ENCODE results near the gene MCTP1. TPM values are rescaled to one million over a fixed set of nuclear protein-coding genes. Genes with fewer than 3 reads are reported as not detected.

Gene MCTP1
- total RNA-seq, 1 experiment from 2014 or later = 0.44 TPM

DNA sequence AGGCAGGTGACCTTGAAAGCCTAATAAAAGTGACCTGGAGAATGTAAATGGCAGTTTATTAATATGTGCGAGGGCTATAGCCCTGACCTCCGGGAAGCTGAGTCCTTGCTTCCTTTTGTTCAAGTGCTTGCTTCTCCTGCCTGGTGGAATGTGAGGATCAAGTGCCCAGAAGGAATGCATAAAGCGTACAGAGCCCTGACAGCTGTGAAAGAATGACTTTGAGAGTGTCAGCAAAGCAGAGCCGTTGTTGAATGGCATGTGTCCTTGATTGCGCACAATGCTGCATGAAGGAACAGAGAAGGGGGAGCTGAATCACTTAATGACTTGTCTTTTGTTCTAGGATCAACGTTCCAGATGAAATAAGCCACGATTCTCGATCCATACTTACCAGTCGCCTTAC, 533.4 kb downstream of the MCTP1 start:
- Histone ChIP-seq H2AFZ (ENCODE audit: low read depth, low read length, poor library complexity, severe bottlenecking) (no peak overlapping the region), H3K79me2 (ENCODE audit: insufficient read depth, low read length) (no peaks in the 10 kb centered on the region), H3K9me2 (ENCODE audit: insufficient read depth) (no peaks in the 10 kb centered on the region), H3K4me2 (ENCODE audit: low read length) (no peak overlapping the region), H3K27me3 (ENCODE audit: insufficient read depth, low read length) (no peaks in the 10 kb centered on the region), H3K4me3 (replicated peaks in 1 of 2; ENCODE audit: low read depth in 1 of 2, low read length in 2 of 2) (no peak overlapping the region), H3K9ac (ENCODE audit: low read length) (no peak overlapping the region), H3K27ac (ENCODE audit: low read depth, low read length) (no peak overlapping the region), H4K20me1 (ENCODE audit: insufficient read depth) (no peaks in the 10 kb centered on the region), H3K9me3 (ENCODE audit: control insufficient read depth in 1 of 2, insufficient read depth in 1 of 2, low read depth in 1 of 2, low read length in 2 of 2) (no peaks in the 10 kb centered on the region), H3K36me3 (ENCODE audit: control insufficient read depth in 1 of 2, insufficient read depth in 2 of 2, low read length in 2 of 2) (no peaks in the 10 kb centered on the region), H3K4me1 (ENCODE audit: control insufficient read depth in 1 of 2, insufficient read depth in 2 of 2, low read length in 2 of 2) (no peaks in the 10 kb centered on the region)
- ChIA-PET CTCF (interaction anchor here (2.3 kb wide), 1 partner anchor 13 kb away, joined by 7 read pairs; no protein-coding TSS in a partner anchor), RAD21 (ENCODE audit: low non-redundant PET in 1 of 2, low total read pairs in 2 of 2, uncharacterized antibody in 2 of 2, unreplicated experiment in 2 of 2) (no interaction called here), POLR2A (interaction anchor here (0.6 kb wide), 1 partner anchor 201 kb away, joined by 3 read pairs; no protein-coding TSS in a partner anchor)
- ATAC-seq (no peak), DNase-seq (ENCODE audit: low read depth, low spot score) (no peak)
- intact Hi-C loops (cut with micrococcal nuclease) = no loop called here
- no TSS peak for BruUV-seq (replicated peaks)
- TF ChIP-seq, protein P1, sequence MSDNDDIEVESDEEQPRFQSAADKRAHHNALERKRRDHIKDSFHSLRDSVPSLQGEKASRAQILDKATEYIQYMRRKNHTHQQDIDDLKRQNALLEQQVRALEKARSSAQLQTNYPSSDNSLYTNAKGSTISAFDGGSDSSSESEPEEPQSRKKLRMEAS (IDR thresholded peaks at IDR 0.05) = no peak

DNA sequence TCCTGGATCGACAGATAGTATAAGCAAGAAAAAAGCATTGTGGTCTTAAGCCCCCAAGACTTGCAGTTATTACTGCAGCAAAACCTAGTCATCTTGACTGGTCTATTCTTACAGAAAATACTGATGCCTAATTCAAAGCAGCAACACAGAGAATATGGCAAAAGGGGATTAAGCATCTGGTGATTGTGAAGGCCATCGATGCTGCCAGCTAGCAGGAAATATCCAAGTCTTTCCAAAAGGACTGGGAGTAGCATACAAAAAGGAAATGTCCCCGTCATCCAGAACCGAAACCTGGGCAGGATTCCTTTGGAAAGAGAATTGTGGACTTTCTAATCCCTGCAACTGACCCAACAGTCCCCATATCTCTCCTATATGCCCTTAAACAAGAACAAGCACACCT, 534.2 kb downstream of the MCTP1 start:
- CTCF ChIA-PET = no interaction called here
- no peak overlapping the region for H3K27ac ChIP-seq (ENCODE audit: low read depth, low read length)

More for the DNA sequence above, 534.2 kb downstream of the MCTP1 start:
- no peaks in the 10 kb centered on the region for H3K27me3 ChIP-seq (ENCODE audit: insufficient read depth, low read length)
- no peaks in the 10 kb centered on the region for H4K20me1 ChIP-seq (ENCODE audit: insufficient read depth)
- no TSS peak for BruUV-seq (replicated peaks)
- H3K9me2 ChIP-seq (ENCODE audit: insufficient read depth) = no peaks in the 10 kb centered on the region
- intact Hi-C loops (cut with micrococcal nuclease) = no loop called here
- ATAC-seq (no peak), DNase-seq (ENCODE audit: low read depth, low spot score) (no peak)
- H3K9me3 ChIP-seq (ENCODE audit: control insufficient read depth in 1 of 2, insufficient read depth in 1 of 2, low read depth in 1 of 2, low read length in 2 of 2) = no peaks in the 10 kb centered on the region
- H3K4me2 ChIP-seq (ENCODE audit: low read length) = no peak overlapping the region
- H3K79me2 ChIP-seq (ENCODE audit: insufficient read depth, low read length) = no peaks in the 10 kb centered on the region
- H3K4me1 ChIP-seq (ENCODE audit: control insufficient read depth in 1 of 2, insufficient read depth in 2 of 2, low read length in 2 of 2) = 0 out of 4 replicates have a peak, but pooled peaks cover 0 to 3% of the 10 kb centered on the region in 2 experiments
- H3K36me3 ChIP-seq (ENCODE audit: control insufficient read depth in 1 of 2, insufficient read depth in 2 of 2, low read length in 2 of 2) = no peaks in the 10 kb centered on the region
- no peak overlapping the region for H2AFZ ChIP-seq (ENCODE audit: low read depth, low read length, poor library complexity, severe bottlenecking)
- H3K4me3 ChIP-seq (replicated peaks in 1 of 2; ENCODE audit: low read depth in 1 of 2, low read length in 2 of 2) = no peak overlapping the region
- TF ChIP-seq CEBPB (IDR thresholded peaks at IDR 0.05; ENCODE audit: low read depth) (no peak), POLR2A (IDR thresholded peaks at IDR 0.05; ENCODE audit: borderline replicate concordance, extremely low read depth, insufficient read depth, insufficient read length) (no peak), EZH2phosphoT487 (IDR thresholded peaks at IDR 0.05; ENCODE audit: borderline replicate concordance) (no peak), ZFX (IDR thresholded peaks at IDR 0.05) (no peak), TCF7L2 (IDR thresholded peaks at IDR 0.05; ENCODE audit: borderline replicate concordance, extremely low read depth, insufficient read depth, insufficient read length) (no peak), SRF (IDR thresholded peaks at IDR 0.05; ENCODE audit: low read depth) (no peak), EGR1 (IDR thresholded peaks at IDR 0.05; ENCODE audit: low read depth) (no peak), JUND (IDR thresholded peaks at IDR 0.05) (no peak), YY1 (IDR thresholded peaks at IDR 0.05; ENCODE audit: extremely low read depth, insufficient replicate concordance, low read depth, low read length) (no peak), POLR2AphosphoS5 (IDR thresholded peaks at IDR 0.05; ENCODE audit: low read depth, low read length) (no peak), FOSL1 (IDR thresholded peaks at IDR 0.05; ENCODE audit: low read depth) (no peak), SP1 (IDR thresholded peaks at IDR 0.05; ENCODE audit: low read depth) (no peak), SIN3A (IDR thresholded peaks at IDR 0.05; ENCODE audit: low read depth) (no peak), ELF1 (IDR thresholded peaks at IDR 0.05; ENCODE audit: borderline replicate concordance, low read depth) (no peak), CBX3 (IDR thresholded peaks at IDR 0.05; ENCODE audit: low read depth) (no peak), EZH2 (IDR thresholded peaks at IDR 0.05) (no peak)
- TF ChIP-seq, protein P1 (IDR thresholded peaks at IDR 0.05) = no peak
- TF ChIP-seq, protein P2, sequence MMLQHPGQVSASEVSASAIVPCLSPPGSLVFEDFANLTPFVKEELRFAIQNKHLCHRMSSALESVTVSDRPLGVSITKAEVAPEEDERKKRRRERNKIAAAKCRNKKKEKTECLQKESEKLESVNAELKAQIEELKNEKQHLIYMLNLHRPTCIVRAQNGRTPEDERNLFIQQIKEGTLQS (IDR thresholded peaks at IDR 0.05) = no peak
- TF ChIP-seq, protein P3, sequence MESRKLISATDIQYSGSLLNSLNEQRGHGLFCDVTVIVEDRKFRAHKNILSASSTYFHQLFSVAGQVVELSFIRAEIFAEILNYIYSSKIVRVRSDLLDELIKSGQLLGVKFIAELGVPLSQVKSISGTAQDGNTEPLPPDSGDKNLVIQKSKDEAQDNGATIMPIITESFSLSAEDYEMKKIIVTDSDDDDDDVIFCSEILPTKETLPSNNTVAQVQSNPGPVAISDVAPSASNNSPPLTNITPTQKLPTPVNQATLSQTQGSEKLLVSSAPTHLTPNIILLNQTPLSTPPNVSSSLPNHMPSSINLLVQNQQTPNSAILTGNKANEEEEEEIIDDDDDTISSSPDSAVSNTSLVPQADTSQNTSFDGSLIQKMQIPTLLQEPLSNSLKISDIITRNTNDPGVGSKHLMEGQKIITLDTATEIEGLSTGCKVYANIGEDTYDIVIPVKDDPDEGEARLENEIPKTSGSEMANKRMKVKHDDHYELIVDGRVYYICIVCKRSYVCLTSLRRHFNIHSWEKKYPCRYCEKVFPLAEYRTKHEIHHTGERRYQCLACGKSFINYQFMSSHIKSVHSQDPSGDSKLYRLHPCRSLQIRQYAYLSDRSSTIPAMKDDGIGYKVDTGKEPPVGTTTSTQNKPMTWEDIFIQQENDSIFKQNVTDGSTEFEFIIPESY (IDR thresholded peaks at IDR 0.05; ENCODE audit: extremely low read depth, insufficient replicate concordance, low read length) = no peak
- ChIA-PET POLR2A (no interaction called here), RAD21 (ENCODE audit: low non-redundant PET in 1 of 2, low total read pairs in 2 of 2, uncharacterized antibody in 2 of 2, unreplicated experiment in 2 of 2) (no interaction called here)
- no peak overlapping the region for H3K9ac ChIP-seq (ENCODE audit: low read length)

Measured in HCT116 (cell line).